GM10266 (cell line): ENCODE measurements around the gene HJURP.

ENCODE experiments used
- DNase-seq: peaks from one replicate; pipeline ENCODE4 v3.0.0; 2012; ENCODE audit errors: extremely low spot score
- CTCF ChIP-seq: IDR thresholded peaks from 2 replicates; pipeline ENCODE4 v1.5.1; 2012; ENCODE audit warnings: mild to moderate bottlenecking, low read depth; ENCODE audit not compliant: control insufficient read depth, insufficient read depth; ENCODE audit errors: missing control alignments

The HJURP gene

GRCh38 chr2:233848276-233848675 is 6.1 kb downstream of the HJURP start:
- no peak for DNase-seq
- TF ChIP-seq CTCF, result no peak

- no peak for TF ChIP-seq CTCF
Observed at GRCh38 chr2:233847248-233847898, 7.0 kb downstream of the HJURP start.

GRCh38 chr2:233846387-233847247 is 7.7 kb downstream of the HJURP start:
- TF ChIP-seq CTCF, result no peak
- DNase-seq, result no peak

More at GRCh38 chr2:233847248-233847898, 7.0 kb downstream of the HJURP start:
- DNase-seq, result no peak

GRCh38 chr2:233845301-233846060 is 8.9 kb downstream of the HJURP start:
- TF ChIP-seq CTCF, result no peak
- DNase-seq, result no peak

- no peak for DNase-seq
- no peak for TF ChIP-seq CTCF
Observed at GRCh38 chr2:233844836-233845235, 9.5 kb downstream of the HJURP start.

GRCh38 chr2:233844064-233844807 is 10.1 kb downstream of the HJURP start:
- TF ChIP-seq CTCF, result no peak

More at GRCh38 chr2:233844064-233844807, 10.1 kb downstream of the HJURP start:
- no peak for DNase-seq
